ENCODE measurements around the gene C13orf46.

C13orf46 gene

DNA sequence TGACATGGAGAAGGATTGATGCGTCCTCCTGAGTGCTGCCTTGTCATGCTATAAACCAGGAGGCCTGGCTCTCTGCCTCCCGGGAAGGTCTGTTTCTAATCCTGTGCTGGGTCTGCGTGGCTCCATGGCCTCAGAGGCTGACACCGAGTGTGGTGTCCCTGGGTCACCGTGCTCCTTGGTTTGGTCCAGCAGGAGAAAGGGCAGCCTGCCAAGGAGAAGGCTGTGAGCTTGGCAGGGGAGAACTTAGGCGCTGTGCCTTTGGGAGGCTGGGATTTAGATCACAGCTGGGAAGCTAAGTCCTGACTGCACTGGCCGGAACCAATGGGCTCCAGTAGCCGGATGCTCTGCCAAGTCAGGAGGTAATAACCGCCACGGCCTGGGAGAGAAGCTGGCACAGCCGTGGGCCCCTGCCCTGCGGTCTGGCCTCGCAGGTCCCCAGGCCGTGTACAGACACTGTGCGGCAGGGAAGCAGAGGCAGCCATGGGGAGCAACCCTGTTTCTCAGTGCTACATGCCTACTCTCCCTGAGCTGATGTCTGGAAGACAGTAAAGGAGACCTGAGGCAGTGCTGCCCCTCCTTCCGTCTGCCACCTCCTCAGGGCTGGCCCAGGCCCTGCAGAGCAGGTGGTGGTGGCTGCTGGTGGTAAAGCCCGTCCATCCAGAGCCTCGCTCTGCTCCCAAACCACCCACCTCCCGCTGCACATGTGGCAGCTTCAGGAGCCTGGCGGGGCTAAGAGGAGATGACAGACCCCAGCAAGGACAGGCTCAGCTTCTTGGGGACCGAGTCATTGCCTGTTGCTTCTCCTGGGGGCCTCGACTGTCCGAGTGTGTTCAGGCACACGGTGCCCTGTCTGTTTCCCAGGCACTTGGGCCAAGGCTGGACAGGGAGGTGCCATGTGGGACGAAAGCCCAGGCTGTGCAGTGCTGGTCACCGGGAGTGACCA, 44.9 kb downstream of the C13orf46 start:
- DNase-seq (ENCODE audit: insufficient read length) (no peak), FAIRE-seq (no peak)
- no peak for TF ChIP-seq TAF1 (IDR thresholded peaks at IDR 0.05; ENCODE audit: borderline replicate concordance, low read depth, low read length)
- TF ChIP-seq POLR2AphosphoS5 (IDR thresholded peaks at IDR 0.05; ENCODE audit: low read depth, low read length), result no peak
- TF ChIP-seq POLR2A (IDR thresholded peaks at IDR 0.05; ENCODE audit: low read depth, low read length), result no peak

DNA sequence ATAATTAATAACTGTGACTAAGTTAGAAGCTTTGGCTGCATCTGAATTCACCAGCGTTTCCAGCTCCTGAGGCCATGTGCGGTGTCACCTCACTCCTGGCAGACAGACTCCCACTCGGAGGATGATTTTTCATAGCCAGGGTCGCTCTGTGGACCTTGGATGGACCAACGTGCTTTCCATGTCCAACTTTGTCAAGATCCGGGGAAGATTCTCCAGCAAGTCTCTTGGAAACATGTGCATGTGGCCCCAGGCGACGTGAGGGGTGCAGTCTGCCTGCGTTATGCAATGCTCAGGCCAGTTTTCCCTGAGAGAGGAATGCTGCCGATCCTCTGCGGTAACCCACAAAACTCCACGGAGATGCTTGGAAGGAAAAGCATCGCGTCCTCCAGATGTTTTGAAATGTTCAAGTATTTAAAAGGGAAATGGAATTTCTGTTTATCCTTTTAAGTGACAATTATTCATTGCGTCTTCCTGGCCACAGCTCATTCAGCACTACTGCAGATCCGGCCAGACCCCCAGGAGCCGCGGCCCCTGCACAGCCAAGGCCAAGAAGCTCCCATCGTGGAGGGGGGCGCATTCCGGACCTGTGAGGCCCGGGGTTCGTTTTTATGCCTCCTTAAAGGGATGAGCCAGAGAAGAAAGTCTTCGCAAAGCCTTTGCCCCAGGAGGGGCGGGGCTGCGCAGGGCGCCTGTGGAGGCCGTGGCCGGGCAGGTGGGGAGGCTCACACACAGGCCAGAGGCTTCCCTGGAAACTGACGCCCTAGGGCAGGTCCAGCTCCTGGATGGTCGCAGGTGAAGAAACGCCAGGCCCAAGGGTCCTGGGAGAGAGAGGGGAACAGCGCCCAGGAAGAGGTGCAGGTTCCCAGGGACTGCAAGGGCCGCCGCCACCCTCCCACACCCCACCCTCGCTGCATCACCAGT, 46.0 kb downstream of the C13orf46 start:
- FAIRE-seq (no peak), DNase-seq (ENCODE audit: insufficient read length) (no peak)
- TF ChIP-seq POLR2A (IDR thresholded peaks at IDR 0.05; ENCODE audit: low read depth, low read length), result no peak
- TF ChIP-seq POLR2AphosphoS5 (IDR thresholded peaks at IDR 0.05; ENCODE audit: low read depth, low read length), result no peak
- no peak for TF ChIP-seq TAF1 (IDR thresholded peaks at IDR 0.05; ENCODE audit: borderline replicate concordance, low read depth, low read length)

DNA sequence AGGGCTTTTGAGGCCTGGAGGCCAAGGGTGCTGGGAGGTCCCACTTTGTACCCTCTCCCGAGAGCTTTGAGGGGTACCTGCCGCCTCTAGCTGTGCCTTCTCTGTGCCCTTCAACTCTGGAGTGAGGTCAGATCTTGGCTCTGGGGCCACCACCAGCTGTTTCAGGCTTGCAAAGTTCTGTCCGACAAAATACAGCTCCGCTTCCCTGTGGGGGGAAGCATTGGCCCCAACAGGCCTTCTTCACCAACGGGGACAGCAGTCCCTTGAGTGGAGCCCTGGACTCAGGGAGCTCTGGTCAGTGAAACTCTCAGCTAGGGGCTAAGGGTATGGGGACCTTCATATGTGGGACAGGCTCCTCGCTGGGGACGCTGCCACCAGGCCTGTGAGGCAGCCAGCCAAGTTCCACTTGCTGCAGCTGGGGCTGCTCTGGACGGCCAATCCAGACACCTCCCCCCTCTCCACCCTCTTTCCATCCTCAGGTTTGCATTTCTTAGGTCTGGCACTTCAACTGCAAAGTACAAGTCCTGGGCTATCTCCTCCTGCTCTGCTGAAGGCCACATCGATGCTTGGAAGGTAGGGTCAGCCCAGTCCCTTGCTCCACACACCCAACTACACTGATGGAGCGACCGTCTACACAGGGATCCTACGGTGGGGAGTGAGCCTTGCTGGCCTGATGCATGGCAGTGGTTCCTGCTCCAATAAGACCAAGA, 46.8 kb downstream of the C13orf46 start:
- DNase-seq (ENCODE audit: insufficient read length) (no peak), FAIRE-seq (no peak)
- TF ChIP-seq POLR2AphosphoS5 (IDR thresholded peaks at IDR 0.05; ENCODE audit: low read depth, low read length) (no peak), TAF1 (IDR thresholded peaks at IDR 0.05; ENCODE audit: borderline replicate concordance, low read depth, low read length) (no peak)

DNA sequence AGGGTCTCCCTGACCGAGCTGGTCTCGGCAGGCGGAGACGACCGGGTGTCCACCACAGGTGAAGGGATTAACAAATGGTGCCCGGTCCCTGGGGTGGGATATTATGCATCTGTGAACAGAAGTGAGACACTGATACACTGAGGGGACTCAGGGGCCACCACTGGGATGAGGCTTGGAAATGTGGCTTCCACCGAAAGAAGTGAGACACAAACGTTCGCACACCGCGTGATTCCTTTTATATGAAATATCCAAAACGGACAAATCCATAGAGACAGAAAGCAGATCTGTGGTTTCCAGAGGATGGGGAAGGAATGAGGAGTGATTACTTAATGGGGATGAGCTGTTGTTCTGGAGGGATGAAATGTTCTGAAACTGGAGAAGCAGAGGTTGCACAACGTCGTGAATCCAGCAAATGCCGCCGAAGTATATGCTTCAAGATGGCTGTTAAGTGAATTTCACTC, 47.5 kb downstream of the C13orf46 start:
- DNase-seq (ENCODE audit: insufficient read length) (no peak), FAIRE-seq (no peak)
- TF ChIP-seq POLR2A (IDR thresholded peaks at IDR 0.05; ENCODE audit: low read depth, low read length) (no peak), TAF1 (IDR thresholded peaks at IDR 0.05; ENCODE audit: borderline replicate concordance, low read depth, low read length) (no peak)

DNA sequence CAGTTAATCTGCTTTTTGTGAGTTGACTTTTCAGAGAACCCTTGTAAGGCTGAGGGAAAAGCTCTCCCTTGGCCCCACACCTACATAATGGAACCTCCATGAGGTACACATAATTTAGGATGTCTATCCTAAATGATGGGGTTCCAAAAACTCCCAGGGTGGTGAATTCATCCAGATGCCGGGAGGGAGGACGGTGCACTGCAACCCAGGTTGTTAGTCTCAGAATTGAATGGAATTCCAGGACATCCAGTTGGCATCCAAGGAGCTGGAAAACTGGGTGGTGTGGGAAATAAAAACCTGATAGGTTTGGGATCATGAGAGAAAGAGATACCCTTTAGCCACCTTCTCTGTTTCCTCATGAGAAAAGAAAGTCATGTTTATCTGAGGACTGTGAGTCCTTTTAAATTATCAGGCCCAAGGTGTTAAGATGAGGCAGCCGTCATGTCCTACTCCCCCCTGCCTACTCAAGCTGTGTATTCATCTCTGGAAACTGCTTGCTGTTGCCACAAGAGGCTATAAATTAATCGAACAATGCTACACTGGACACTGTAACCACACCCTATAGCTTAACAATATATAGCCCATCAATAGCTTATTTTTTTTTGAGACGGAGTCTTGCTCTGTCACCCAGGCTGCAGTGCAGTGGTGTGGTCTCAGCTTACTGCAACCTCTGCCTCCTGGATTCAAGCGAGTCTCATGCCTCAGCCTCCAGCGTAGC, 49.5 kb downstream of the C13orf46 start:
- FAIRE-seq, result no peak

GRCh38 chr13:113923376-113924063, 50.4 kb downstream of the C13orf46 start:
- FAIRE-seq (no peak), DNase-seq (ENCODE audit: insufficient read length) (no peak)
- no peak for TF ChIP-seq POLR2AphosphoS5 (IDR thresholded peaks at IDR 0.05; ENCODE audit: low read depth, low read length)
- TF ChIP-seq POLR2A (IDR thresholded peaks at IDR 0.05; ENCODE audit: low read depth, low read length), result no peak
- no peak for TF ChIP-seq TAF1 (IDR thresholded peaks at IDR 0.05; ENCODE audit: borderline replicate concordance, low read depth, low read length)

More for the DNA sequence above, 49.5 kb downstream of the C13orf46 start:
- no peak for DNase-seq (ENCODE audit: insufficient read length)
- no peak for TF ChIP-seq POLR2A (IDR thresholded peaks at IDR 0.05; ENCODE audit: low read depth, low read length)
- no peak for TF ChIP-seq POLR2AphosphoS5 (IDR thresholded peaks at IDR 0.05; ENCODE audit: low read depth, low read length)
- no peak for TF ChIP-seq TAF1 (IDR thresholded peaks at IDR 0.05; ENCODE audit: borderline replicate concordance, low read depth, low read length)

- no peak for FAIRE-seq
- TF ChIP-seq POLR2A (IDR thresholded peaks at IDR 0.05; ENCODE audit: low read depth, low read length) (no peak), POLR2AphosphoS5 (IDR thresholded peaks at IDR 0.05; ENCODE audit: low read depth, low read length) (no peak), TAF1 (IDR thresholded peaks at IDR 0.05; ENCODE audit: borderline replicate concordance, low read depth, low read length) (no peak)
- DNase-seq (ENCODE audit: insufficient read length), result no peak
Measured at GRCh38 chr13:113922412-113923118, 51.3 kb downstream of the C13orf46 start.

- TF ChIP-seq POLR2A (IDR thresholded peaks at IDR 0.05; ENCODE audit: low read depth, low read length), result no peak
- no peak for TF ChIP-seq POLR2AphosphoS5 (IDR thresholded peaks at IDR 0.05; ENCODE audit: low read depth, low read length)
- TF ChIP-seq TAF1 (IDR thresholded peaks at IDR 0.05; ENCODE audit: borderline replicate concordance, low read depth, low read length), result no peak
- DNase-seq (ENCODE audit: insufficient read length), result no peak
- no peak for FAIRE-seq
Measured at GRCh38 chr13:113921763-113922162, 52.1 kb downstream of the C13orf46 start.

GRCh38 chr13:113920606-113921286, 53.1 kb downstream of the C13orf46 start:
- FAIRE-seq (no peak), DNase-seq (ENCODE audit: insufficient read length) (no peak)
- TF ChIP-seq TAF1 (IDR thresholded peaks at IDR 0.05; ENCODE audit: borderline replicate concordance, low read depth, low read length) (no peak), POLR2A (IDR thresholded peaks at IDR 0.05; ENCODE audit: low read depth, low read length) (no peak), POLR2AphosphoS5 (IDR thresholded peaks at IDR 0.05; ENCODE audit: low read depth, low read length) (no peak)

Measured in GM12892 (cell line).